ENCODE data around the gene TMEM184A.

GRCh38 chr7:1599640-1600395 is 43.8 kb upstream of the TMEM184A start:
- TF ChIP-seq PAX5 (IDR thresholded peaks at IDR 0.05; ENCODE audit: borderline replicate concordance, low read depth, low read length) (no peak), POLR2AphosphoS5 (IDR thresholded peaks at IDR 0.05; ENCODE audit: low read length) (no peak)
- TF ChIP-seq, protein P1, sequence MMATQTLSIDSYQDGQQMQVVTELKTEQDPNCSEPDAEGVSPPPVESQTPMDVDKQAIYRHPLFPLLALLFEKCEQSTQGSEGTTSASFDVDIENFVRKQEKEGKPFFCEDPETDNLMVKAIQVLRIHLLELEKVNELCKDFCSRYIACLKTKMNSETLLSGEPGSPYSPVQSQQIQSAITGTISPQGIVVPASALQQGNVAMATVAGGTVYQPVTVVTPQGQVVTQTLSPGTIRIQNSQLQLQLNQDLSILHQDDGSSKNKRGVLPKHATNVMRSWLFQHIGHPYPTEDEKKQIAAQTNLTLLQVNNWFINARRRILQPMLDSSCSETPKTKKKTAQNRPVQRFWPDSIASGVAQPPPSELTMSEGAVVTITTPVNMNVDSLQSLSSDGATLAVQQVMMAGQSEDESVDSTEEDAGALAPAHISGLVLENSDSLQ (IDR thresholded peaks at IDR 0.05) = no peak
- TF ChIP-seq, protein P2, sequence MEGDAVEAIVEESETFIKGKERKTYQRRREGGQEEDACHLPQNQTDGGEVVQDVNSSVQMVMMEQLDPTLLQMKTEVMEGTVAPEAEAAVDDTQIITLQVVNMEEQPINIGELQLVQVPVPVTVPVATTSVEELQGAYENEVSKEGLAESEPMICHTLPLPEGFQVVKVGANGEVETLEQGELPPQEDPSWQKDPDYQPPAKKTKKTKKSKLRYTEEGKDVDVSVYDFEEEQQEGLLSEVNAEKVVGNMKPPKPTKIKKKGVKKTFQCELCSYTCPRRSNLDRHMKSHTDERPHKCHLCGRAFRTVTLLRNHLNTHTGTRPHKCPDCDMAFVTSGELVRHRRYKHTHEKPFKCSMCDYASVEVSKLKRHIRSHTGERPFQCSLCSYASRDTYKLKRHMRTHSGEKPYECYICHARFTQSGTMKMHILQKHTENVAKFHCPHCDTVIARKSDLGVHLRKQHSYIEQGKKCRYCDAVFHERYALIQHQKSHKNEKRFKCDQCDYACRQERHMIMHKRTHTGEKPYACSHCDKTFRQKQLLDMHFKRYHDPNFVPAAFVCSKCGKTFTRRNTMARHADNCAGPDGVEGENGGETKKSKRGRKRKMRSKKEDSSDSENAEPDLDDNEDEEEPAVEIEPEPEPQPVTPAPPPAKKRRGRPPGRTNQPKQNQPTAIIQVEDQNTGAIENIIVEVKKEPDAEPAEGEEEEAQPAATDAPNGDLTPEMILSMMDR (IDR thresholded peaks at IDR 0.05 in 2 of 3, conservative IDR thresholded peaks at IDR 0.05 in 1 of 3; ENCODE audit: control insufficient read depth in 2 of 3, extremely low read depth in 1 of 3, insufficient read depth in 1 of 3, low read depth in 3 of 3, low read length in 3 of 3) = no peak

All from GM12878 (cell line).